ENCODE results near the gene PPIP5K1. TPM values are rescaled to one million over a fixed set of nuclear protein-coding genes. Genes with fewer than 3 reads are reported as not detected.
A peak's percentile ranks its signal among the peaks of the same experiment; 100 is the strongest.

PPIP5K1 gene
- total and polyA plus RNA-seq, 10 donors: 4.5 to 62.0 (median 36.3) TPM

- TF ChIP-seq POLR2A (IDR thresholded peaks at IDR 0.05): no peak
- TF ChIP-seq POLR2AphosphoS5 (IDR thresholded peaks at IDR 0.05): no peak
- no peak for TF ChIP-seq CTCF (IDR thresholded peaks at IDR 0.05 in 8 of 11, conservative IDR thresholded peaks at IDR 0.05 in 3 of 11)
- H3K36me3 ChIP-seq: peaks cover 0 to 19% (median 0%) of the 10 kb centered on the region in 6 donors
- no peak overlapping the region for H3K27ac ChIP-seq
- intact Hi-C loops (cut with DNase I; ENCODE audit: low total_unique reads): no loop called here
- H3K4me3 ChIP-seq: no peak overlapping the region
- 86 to 97% (median 94%) methylated on average over 11 of the region's 11 CpGs for WGBS, 5 donors
- peaks cover 0 to 25% (median 16%) of the 10 kb centered on the region in 6 donors for H3K4me1 ChIP-seq
- H3K9me3 ChIP-seq: no peaks in the 10 kb centered on the region
- DNase-seq: no peak
- H3K27me3 ChIP-seq (replicated peaks in 1 of 7): peaks cover 0 to 43% (median 21%) of the 10 kb centered on the region in 7 donors
Observed at GRCh38 chr15:43521419-43521818, 68.6 kb downstream of the PPIP5K1 start.

GRCh38 chr15:43520138-43520537 lies 69.9 kb downstream of the PPIP5K1 start:
- WGBS, 5 donors: 52 to 72% (median 62%) methylated on average over 2 of the region's 2 CpGs
- H3K27ac ChIP-seq: no peak overlapping the region
- H3K9me3 ChIP-seq: no peaks in the 10 kb centered on the region
- peaks cover 0 to 55% (median 21%) of the 10 kb centered on the region in 7 donors for H3K27me3 ChIP-seq (replicated peaks in 1 of 7)
- H3K4me3 ChIP-seq: no peak overlapping the region
- intact Hi-C loops (cut with DNase I; ENCODE audit: low total_unique reads): no loop called here
- DNase-seq: no peak
- peaks cover 0 to 19% (median 0%) of the 10 kb centered on the region in 6 donors for H3K36me3 ChIP-seq
- TF ChIP-seq CTCF (IDR thresholded peaks at IDR 0.05 in 8 of 11, conservative IDR thresholded peaks at IDR 0.05 in 3 of 11): no peak
- TF ChIP-seq POLR2AphosphoS5 (IDR thresholded peaks at IDR 0.05): no peak
- TF ChIP-seq POLR2A (IDR thresholded peaks at IDR 0.05): no peak
- peaks cover 0 to 29% (median 17%) of the 10 kb centered on the region in 6 donors for H3K4me1 ChIP-seq

- Histone ChIP-seq H3K36me3 (peaks cover 0 to 19% (median 0%) of the 10 kb centered on the region in 6 donors), H3K9me3 (no peaks in the 10 kb centered on the region), H3K4me1 (peaks cover 0 to 31% (median 17%) of the 10 kb centered on the region in 6 donors), H3K27me3 (replicated peaks in 1 of 7) (peaks cover 0 to 55% (median 21%) of the 10 kb centered on the region in 7 donors), H3K27ac (no peak overlapping the region), H3K4me3 (no peak overlapping the region)
- 36 to 46% (median 41%) methylated on average over 2 of the region's 2 CpGs for WGBS, 5 donors
- no peak for TF ChIP-seq CTCF (IDR thresholded peaks at IDR 0.05 in 8 of 11, conservative IDR thresholded peaks at IDR 0.05 in 3 of 11)
- no peak for TF ChIP-seq POLR2AphosphoS5 (IDR thresholded peaks at IDR 0.05)
- TF ChIP-seq POLR2A (IDR thresholded peaks at IDR 0.05): no peak
- intact Hi-C loops (cut with DNase I; ENCODE audit: low total_unique reads): no loop called here
- no peak for DNase-seq
Observed at GRCh38 chr15:43519196-43519595, 70.8 kb downstream of the PPIP5K1 start.

DNA sequence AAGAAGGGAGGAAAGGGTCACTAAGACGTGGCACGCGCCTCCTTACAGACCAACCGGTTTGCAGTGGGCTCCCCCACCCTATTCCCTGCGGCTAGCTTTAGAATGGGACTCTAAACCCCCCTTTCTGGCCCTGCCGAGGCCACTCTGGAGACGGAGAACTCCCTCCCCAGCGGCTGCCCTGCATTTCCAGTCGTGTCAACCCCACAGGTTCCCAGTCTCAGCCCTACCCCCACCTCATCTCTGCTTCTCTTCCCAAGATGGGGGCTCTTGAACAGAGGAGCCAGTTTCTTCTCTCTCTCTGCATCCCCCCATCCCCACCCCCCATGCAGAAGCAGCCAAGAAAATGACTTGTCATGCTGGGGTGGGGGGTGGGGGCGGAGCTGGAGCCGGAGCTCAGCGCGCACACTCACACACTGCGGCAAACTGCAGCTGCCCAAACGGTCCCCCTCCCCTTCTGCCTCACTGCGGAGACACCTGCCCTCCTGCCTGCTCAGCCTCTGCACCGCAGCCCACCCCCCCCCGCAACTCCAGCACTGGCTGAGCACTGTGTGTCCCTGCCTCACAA lies 71.7 kb downstream of the PPIP5K1 start:
- Histone ChIP-seq H3K36me3 (peaks cover 0 to 12% (median 0%) of the 10 kb centered on the region in 6 donors), H3K9me3 (no peaks in the 10 kb centered on the region), H3K27me3 (replicated peaks in 1 of 7) (peaks cover 0 to 55% (median 21%) of the 10 kb centered on the region in 7 donors), H3K4me3 (peak overlapping the region in 6 of 8 donors; percentile 2 to 56 (median 26)), H3K27ac (peak overlapping the region in 3 of 8 donors; percentile 18 to 47 (median 46)), H3K4me1 (peaks cover 0 to 33% (median 17%) of the 10 kb centered on the region in 6 donors)
- intact Hi-C loops (cut with DNase I; ENCODE audit: low total_unique reads): no loop called here
- 3 to 10% (median 9%) methylated on average over 17 to 18 of the region's 18 CpGs for WGBS, 5 donors
- no peak for TF ChIP-seq CTCF (IDR thresholded peaks at IDR 0.05 in 8 of 11, conservative IDR thresholded peaks at IDR 0.05 in 3 of 11)
- TF ChIP-seq POLR2A (IDR thresholded peaks at IDR 0.05): no peak
- DNase-seq: no peak

Data from spleen (tissue), 11 donors.